PC-3 (cell line): ENCODE data around the gene EGF.

ENCODE experiments used
- CTCF ChIP-seq: fragments of 300-600 bp; sonication (generic); conservative IDR thresholded peaks from 2 replicates; pipeline ENCODE4 v1.5.1; 2017; ENCODE audit warnings: antibody characterized with exemption, low read depth, mild to moderate bottlenecking, low read length
- EZH2 ChIP-seq: fragments of 300-600 bp; sonication (generic); IDR thresholded peaks from one replicate; pipeline ENCODE4 v1.6.1; 2017; ENCODE audit warnings: antibody characterized with exemption, mild to moderate bottlenecking, low read length; ENCODE audit not compliant: unreplicated experiment
- EZH2phosphoT487 ChIP-seq: fragments of 300-600 bp; sonication (generic); IDR thresholded peaks from 2 replicates; pipeline ENCODE4 v1.6.1; 2018; ENCODE audit warnings: mild to moderate bottlenecking, antibody characterized with exemption, low read length, borderline replicate concordance

DNA sequence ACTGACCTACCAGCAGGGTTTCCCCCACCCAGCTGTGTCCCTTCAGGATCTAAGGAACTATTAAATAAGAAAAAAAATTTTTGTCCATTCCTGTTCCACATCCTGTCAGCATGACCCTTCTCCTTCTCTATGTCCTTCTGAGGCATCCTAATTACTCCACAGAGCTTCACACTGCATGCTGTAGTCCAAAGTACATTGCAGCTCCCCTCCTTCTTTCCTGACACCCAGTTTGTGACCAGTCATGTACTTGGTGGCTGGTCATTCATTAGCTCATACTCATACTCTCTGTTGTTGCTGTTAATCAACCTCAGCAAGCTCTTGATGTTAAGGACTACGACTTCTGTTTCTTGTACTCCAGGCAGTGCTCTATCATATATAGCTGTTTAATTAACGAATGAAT, 2.4 kb upstream of the EGF start:
- TF ChIP-seq CTCF, result no peak
- TF ChIP-seq EZH2, result no peak
- no peak for TF ChIP-seq EZH2phosphoT487
